PC-9 (cell line): ENCODE data around the gene YES1. TPM values are rescaled to one million over a fixed set of nuclear protein-coding genes. Genes with fewer than 3 reads are reported as not detected.
"Not testable (repeated sequence)": the region's sequence is repeated elsewhere in the genome, so short reads cannot be mapped to it uniquely, and the experiment has no call there.

ENCODE experiments used
- BruUV-seq: library from RNA; stranded (reverse); fragments of 400-500 nt; replicated peaks from 2 replicates; lab custom pipeline; 2021; lab: Mats Ljungman, UMichigan
- CTCF ChIA-PET: fragments of 300-600 bp; sonication (Branson Sonifier 250); formaldehyde crosslinking; loops from one replicate; lab custom pipeline; 2022; ENCODE audit warnings: antibody characterized with exemption; lab: Charles Lee
- POLR2A ChIA-PET: fragments of 300-600 bp; sonication (Branson Sonifier 250); formaldehyde crosslinking; loops from one replicate; lab custom pipeline; 2022; ENCODE audit warnings: antibody characterized with exemption; ENCODE audit not compliant: unreplicated experiment; lab: Charles Lee
- DNase-seq, 2 experiments: peaks; one replicate each; pipeline versions ENCODE4 v3.0.0 to v3.0.0-alpha.2; 2015 to 2022; ENCODE audit warnings: mixed read lengths in 1 of 2
- H2AFZ ChIP-seq: fragments of 200-600 bp; sonication (generic); 2 replicates; pipeline ENCODE4 v1.8.1; 2017; ENCODE audit warnings: antibody characterized with exemption
- H3F3A ChIP-seq: fragments of 200-600 bp; sonication (generic); 2 replicates; pipeline ENCODE4 v1.8.1; 2017; ENCODE audit warnings: antibody characterized with exemption, mild to moderate bottlenecking, low read depth; ENCODE audit not compliant: insufficient read depth
- H3K27ac ChIP-seq: fragments of 200-600 bp; sonication (generic); 2 replicates; pipeline ENCODE4 v1.6.1; 2016; ENCODE audit warnings: mixed run types
- H3K27me3 ChIP-seq: fragments of 200-600 bp; sonication (generic); 2 replicates; pipeline ENCODE4 v1.6.1; 2016; ENCODE audit warnings: low read depth, mixed run types; ENCODE audit not compliant: insufficient read depth
- H3K36me3 ChIP-seq: fragments of 200-600 bp; sonication (generic); 2 replicates; pipeline ENCODE4 v1.6.1; 2016; ENCODE audit warnings: low read depth, mixed run types
- H3K4me1 ChIP-seq: fragments of 200-600 bp; sonication (generic); replicated peaks from 2 replicates; pipeline ENCODE4 v1.6.1; 2016; ENCODE audit warnings: mixed run types; ENCODE audit not compliant: insufficient read depth
- H3K4me2 ChIP-seq: fragments of 200-600 bp; sonication (generic); 2 replicates; pipeline ENCODE4 v1.6.1; 2017; ENCODE audit warnings: mixed run types
- H3K4me3 ChIP-seq: fragments of 200-600 bp; sonication (generic); 2 replicates; pipeline ENCODE4 v1.6.1; 2016; ENCODE audit warnings: mixed run types
- H3K79me2 ChIP-seq: fragments of 200-600 bp; sonication (generic); 2 replicates; pipeline ENCODE4 v1.6.1; 2017; ENCODE audit warnings: low read depth, mixed run types
- H3K9me2 ChIP-seq: fragments of 200-600 bp; sonication (generic); 2 replicates; pipeline ENCODE4 v1.8.1; 2017; ENCODE audit warnings: mild to moderate bottlenecking; ENCODE audit not compliant: insufficient read depth
- H3K9me3 ChIP-seq: fragments of 200-600 bp; sonication (generic); 2 replicates; pipeline ENCODE4 v1.8.1; 2016; ENCODE audit warnings: low read depth; ENCODE audit not compliant: insufficient read depth
- H4K20me1 ChIP-seq: fragments of 200-600 bp; sonication (generic); 2 replicates; pipeline ENCODE4 v1.8.1; 2017; ENCODE audit not compliant: insufficient read depth
- EZH2 ChIP-seq: fragments of 200-600 bp; sonication (generic); IDR thresholded peaks from 2 replicates; pipeline ENCODE4 v1.8.0; 2017; ENCODE audit warnings: antibody characterized with exemption, low read depth
- intact Hi-C: fragments of 100-400 bp; cut with micrococcal nuclease; formaldehyde crosslinking; loops from one replicate; pipeline ENCODE4 v1.10.0; 2022; ENCODE audit not compliant: unreplicated experiment
- total RNA-seq: library from RNA; stranded (reverse); gene quantifications from 2 replicates; pipeline ENCODE4 v1.2.3, GENCODE V29; 2021
- TF ChIP-seq, protein P1 (sequence below): fragments of 200-600 bp; sonication (generic); conservative IDR thresholded peaks from 2 replicates; pipeline ENCODE4 v1.6.1; 2017; ENCODE audit warnings: mixed run types, antibody characterized with exemption, mild to moderate bottlenecking, moderate library complexity

YES1 gene
- total RNA-seq, 1 experiment from 2014 or later, result 111 TPM

DNA sequence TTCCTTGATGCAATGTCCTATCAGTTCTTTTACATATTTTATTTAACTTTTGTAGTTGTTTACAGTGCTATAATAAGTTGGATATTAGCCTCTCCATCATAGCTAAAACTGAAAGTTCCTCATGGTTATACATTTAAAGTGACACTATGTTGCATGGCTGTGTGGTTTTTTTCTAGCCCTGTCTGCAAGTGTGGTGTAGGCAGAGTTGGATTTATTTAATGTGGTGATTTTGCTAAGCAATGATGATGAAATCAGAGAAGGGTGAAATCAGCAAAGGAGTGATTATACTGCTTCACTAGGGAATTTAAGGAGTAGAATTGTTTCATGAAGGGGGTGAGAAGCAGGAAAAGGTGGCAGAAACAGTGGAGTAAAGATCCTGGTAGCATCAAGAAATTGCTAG lies 81.3 kb downstream of the YES1 start:
- H3K27me3 ChIP-seq, result no peaks in the 10 kb centered on the region
- no peaks in the 10 kb centered on the region for H3K4me1 ChIP-seq
- H3K36me3 ChIP-seq, result peaks cover 4% of the 10 kb centered on the region; the same call in 1 of the 2 replicates
- H3K9me3 ChIP-seq, result no peaks in the 10 kb centered on the region
- ChIA-PET POLR2A (no interaction called here), CTCF (no interaction called here)
- H3K4me2 ChIP-seq, result no peak overlapping the region
- BruUV-seq, result no TSS peak
- peaks cover 5% of the 10 kb centered on the region; the same call in 1 of the 2 replicates for H3F3A ChIP-seq
- H3K27ac ChIP-seq, result no peak overlapping the region
- intact Hi-C loops, result no loop called here
- no peak for TF ChIP-seq EZH2
- TF ChIP-seq, protein P1, sequence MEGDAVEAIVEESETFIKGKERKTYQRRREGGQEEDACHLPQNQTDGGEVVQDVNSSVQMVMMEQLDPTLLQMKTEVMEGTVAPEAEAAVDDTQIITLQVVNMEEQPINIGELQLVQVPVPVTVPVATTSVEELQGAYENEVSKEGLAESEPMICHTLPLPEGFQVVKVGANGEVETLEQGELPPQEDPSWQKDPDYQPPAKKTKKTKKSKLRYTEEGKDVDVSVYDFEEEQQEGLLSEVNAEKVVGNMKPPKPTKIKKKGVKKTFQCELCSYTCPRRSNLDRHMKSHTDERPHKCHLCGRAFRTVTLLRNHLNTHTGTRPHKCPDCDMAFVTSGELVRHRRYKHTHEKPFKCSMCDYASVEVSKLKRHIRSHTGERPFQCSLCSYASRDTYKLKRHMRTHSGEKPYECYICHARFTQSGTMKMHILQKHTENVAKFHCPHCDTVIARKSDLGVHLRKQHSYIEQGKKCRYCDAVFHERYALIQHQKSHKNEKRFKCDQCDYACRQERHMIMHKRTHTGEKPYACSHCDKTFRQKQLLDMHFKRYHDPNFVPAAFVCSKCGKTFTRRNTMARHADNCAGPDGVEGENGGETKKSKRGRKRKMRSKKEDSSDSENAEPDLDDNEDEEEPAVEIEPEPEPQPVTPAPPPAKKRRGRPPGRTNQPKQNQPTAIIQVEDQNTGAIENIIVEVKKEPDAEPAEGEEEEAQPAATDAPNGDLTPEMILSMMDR, result no peak
- H4K20me1 ChIP-seq, result 0 out of 2 replicates have a peak, but pooled peaks cover 4% of the 10 kb centered on the region
- H3K9me2 ChIP-seq, result no peaks in the 10 kb centered on the region
- H3K79me2 ChIP-seq, result no peaks in the 10 kb centered on the region
- no peak overlapping the region for H2AFZ ChIP-seq
- DNase-seq, result no peak
- no peak overlapping the region for H3K4me3 ChIP-seq

DNA sequence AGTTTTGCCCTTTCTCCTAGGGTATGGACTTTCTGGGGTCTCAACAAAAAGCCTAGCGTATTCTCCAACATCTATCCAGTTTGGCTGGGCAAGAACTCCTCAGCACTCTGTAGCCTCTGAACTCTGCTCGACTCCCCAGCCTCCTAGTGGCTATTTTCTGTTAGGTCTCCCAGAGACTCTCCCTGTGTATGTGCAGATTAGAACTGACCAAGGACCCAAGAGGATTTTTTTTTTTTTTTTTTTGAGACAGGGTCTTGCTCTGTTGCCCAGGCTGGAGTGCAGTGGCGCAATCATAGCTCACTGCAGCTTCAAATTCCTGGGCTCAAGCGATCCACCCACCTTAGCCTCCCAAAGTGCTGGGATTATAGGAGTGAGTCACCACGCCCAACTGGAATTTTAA lies 81.9 kb downstream of the YES1 start:
- H2AFZ ChIP-seq, H3K9me3 ChIP-seq, H3K36me3 ChIP-seq, H4K20me1 ChIP-seq, CTCF ChIA-PET, POLR2A ChIA-PET, H3K9me2 ChIP-seq, BruUV-seq, DNase-seq, H3K4me3 ChIP-seq, H3K4me2 ChIP-seq, H3K27me3 ChIP-seq, H3K4me1 ChIP-seq, H3K27ac ChIP-seq, H3F3A ChIP-seq, intact Hi-C loops, H3K79me2 ChIP-seq: not testable (repeated sequence)

DNA sequence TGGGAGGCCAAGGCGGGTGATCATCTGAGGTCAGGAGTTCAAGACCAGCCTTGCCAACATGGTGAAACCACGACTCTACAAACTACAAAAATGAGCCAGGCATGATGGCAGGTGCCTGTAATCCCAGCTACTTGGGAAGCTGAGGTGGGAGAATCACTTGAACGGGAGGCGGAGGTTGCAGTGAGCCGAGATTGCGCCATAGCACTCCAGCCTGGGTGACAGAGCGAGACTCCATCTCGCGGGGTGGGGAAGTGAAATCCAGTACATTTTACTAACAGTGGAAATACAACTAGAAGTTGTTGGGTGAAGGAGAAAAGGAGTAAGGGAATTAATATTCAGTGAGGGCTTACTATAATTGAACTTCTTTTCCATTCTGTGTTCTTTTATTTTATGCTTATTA lies 86.4 kb downstream of the YES1 start:
- no peak overlapping the region for H3K27ac ChIP-seq
- ChIA-PET POLR2A (interaction anchor here (0.6 kb wide), 1 partner anchor 23 kb away, joined by 3 read pairs; no protein-coding TSS in a partner anchor), CTCF (no interaction called here)
- 0 out of 2 replicates have a peak, but pooled peaks cover 4% of the 10 kb centered on the region for H4K20me1 ChIP-seq
- H3K27me3 ChIP-seq, result no peaks in the 10 kb centered on the region
- H2AFZ ChIP-seq, result no peak overlapping the region
- H3K9me3 ChIP-seq, result no peaks in the 10 kb centered on the region
- TF ChIP-seq, protein P1, result no peak
- no peak for TF ChIP-seq EZH2
- H3F3A ChIP-seq, result peaks cover 5% of the 10 kb centered on the region; the same call in 1 of the 2 replicates
- no peak overlapping the region for H3K4me3 ChIP-seq
- BruUV-seq, result no TSS peak
- no peaks in the 10 kb centered on the region for H3K4me1 ChIP-seq
- no peaks in the 10 kb centered on the region for H3K36me3 ChIP-seq
- no peaks in the 10 kb centered on the region for H3K9me2 ChIP-seq
- DNase-seq, result no peak
- intact Hi-C loops, result no loop called here
- H3K4me2 ChIP-seq, result no peak overlapping the region
- no peaks in the 10 kb centered on the region for H3K79me2 ChIP-seq
